H9 (cell line): ENCODE results near the gene CARS1. TPM values are rescaled to one million over a fixed set of nuclear protein-coding genes. Genes with fewer than 3 reads are reported as not detected.

Experiments
- DNase-seq: peaks from one replicate; pipeline ENCODE4 v3.0.0-alpha.2; 2017
- H2AFZ ChIP-seq: one replicate; pipeline ENCODE4 v1.6.1; 2013; ENCODE audit warnings: mild to moderate bottlenecking, low read length, control low read depth, moderate library complexity
- H2AK5ac ChIP-seq: 2 replicates; pipeline ENCODE4 v1.6.1; 2013; ENCODE audit warnings: low read length, control low read depth, mixed read lengths; ENCODE audit not compliant: insufficient read length
- H2BK120ac ChIP-seq: one replicate; pipeline ENCODE4 v1.6.1; 2013; ENCODE audit warnings: low read depth, mild to moderate bottlenecking, low read length, control low read depth, inconsistent platforms; ENCODE audit not compliant: poor library complexity, severe bottlenecking
- H2BK12ac ChIP-seq: 2 replicates; pipeline ENCODE4 v1.6.1; 2013; ENCODE audit warnings: low read length, control low read depth, mixed read lengths, low read depth; ENCODE audit not compliant: insufficient read length
- H2BK15ac ChIP-seq: 2 replicates; pipeline ENCODE4 v1.6.1; 2013; ENCODE audit warnings: low read depth, low read length, control low read depth
- H2BK20ac ChIP-seq: one replicate; pipeline ENCODE4 v1.6.1; 2013; ENCODE audit warnings: low read depth, mild to moderate bottlenecking, low read length, control low read depth, inconsistent platforms; ENCODE audit not compliant: poor library complexity, severe bottlenecking
- H2BK5ac ChIP-seq: 2 replicates; pipeline ENCODE4 v1.6.1; 2013; ENCODE audit warnings: low read length, control low read depth, mixed read lengths; ENCODE audit not compliant: insufficient read length
- H3K14ac ChIP-seq: 2 replicates; pipeline ENCODE4 v1.6.1; 2013; ENCODE audit warnings: low read length, control low read depth; ENCODE audit not compliant: insufficient read depth
- H3K18ac ChIP-seq: 2 replicates; pipeline ENCODE4 v1.6.1; 2013; ENCODE audit warnings: low read depth, mild to moderate bottlenecking, mixed read lengths, low read length, control low read depth; ENCODE audit not compliant: insufficient read length
- H3K23ac ChIP-seq: 2 replicates; pipeline ENCODE4 v1.6.1; 2013; ENCODE audit warnings: low read length, control low read depth, mixed read lengths, low read depth; ENCODE audit not compliant: insufficient read length
- H3K23me2 ChIP-seq: 2 replicates; pipeline ENCODE4 v1.6.1; 2013; ENCODE audit warnings: low read depth, mild to moderate bottlenecking, mixed read lengths, low read length, control low read depth; ENCODE audit not compliant: insufficient read length, poor library complexity, severe bottlenecking
- H3K27ac ChIP-seq: 2 replicates; pipeline ENCODE4 v1.5.1; 2013; ENCODE audit warnings: low read length, control low read depth, mixed read lengths, low read depth; ENCODE audit not compliant: insufficient read length
- H3K27me3 ChIP-seq: 2 replicates; pipeline ENCODE4 v1.6.1; 2013; ENCODE audit warnings: low read length, control low read depth, inconsistent platforms; ENCODE audit not compliant: insufficient read depth
- H3K4ac ChIP-seq: 2 replicates; pipeline ENCODE4 v1.6.1; 2013; ENCODE audit warnings: low read depth, mild to moderate bottlenecking, control low read depth, inconsistent platforms, low read length, moderate library complexity
- H3K4me1 ChIP-seq: 2 replicates; pipeline ENCODE4 v1.6.1; 2013; ENCODE audit warnings: low read length, control low read depth, inconsistent platforms; ENCODE audit not compliant: insufficient read depth
- H3K4me2 ChIP-seq: 2 replicates; pipeline ENCODE4 v1.6.1; 2013; ENCODE audit warnings: low read length, control low read depth, mixed read lengths; ENCODE audit not compliant: insufficient read length, insufficient read depth
- H3K56ac ChIP-seq: 2 replicates; pipeline ENCODE4 v1.6.1; 2013; ENCODE audit warnings: low read depth, mild to moderate bottlenecking, mixed read lengths, low read length, control low read depth; ENCODE audit not compliant: insufficient read length
- H3K79me1 ChIP-seq: 2 replicates; pipeline ENCODE4 v1.6.1; 2013; ENCODE audit warnings: low read depth, mild to moderate bottlenecking, moderate library complexity, low read length, control low read depth, inconsistent platforms; ENCODE audit not compliant: insufficient read depth, poor library complexity, severe bottlenecking
- H3K79me2 ChIP-seq: 2 replicates; pipeline ENCODE4 v1.6.1; 2013; ENCODE audit warnings: low read length, control low read depth, inconsistent platforms; ENCODE audit not compliant: insufficient read depth
- H3K9ac ChIP-seq: 2 replicates; pipeline ENCODE4 v1.6.1; 2013; ENCODE audit warnings: low read length, control low read depth, mixed read lengths; ENCODE audit not compliant: insufficient read length; ENCODE audit errors: extremely low read depth
- H3K9me3 ChIP-seq: one replicate; pipeline ENCODE4 v1.6.1; 2013; ENCODE audit warnings: low read depth, low read length, inconsistent platforms; ENCODE audit not compliant: control insufficient read depth
- H3T11ph ChIP-seq: one replicate; pipeline ENCODE4 v1.6.1; 2013; ENCODE audit warnings: mild to moderate bottlenecking, low read length, control low read depth, inconsistent platforms
- H4K20me1 ChIP-seq: one replicate; pipeline ENCODE4 v1.6.1; 2013; ENCODE audit not compliant: control insufficient read depth, insufficient read length, insufficient read depth
- H4K5ac ChIP-seq: 2 replicates; pipeline ENCODE4 v1.6.1; 2013; ENCODE audit warnings: low read depth, mild to moderate bottlenecking, mixed read lengths, low read length, control low read depth; ENCODE audit not compliant: insufficient read length
- H4K8ac ChIP-seq: replicated peaks from 2 replicates; pipeline ENCODE4 v1.6.1; 2013; ENCODE audit warnings: low read length, control low read depth, mixed read lengths, low read depth; ENCODE audit not compliant: insufficient read length
- H4K91ac ChIP-seq: 2 replicates; pipeline ENCODE4 v1.6.1; 2013; ENCODE audit warnings: low read depth, mild to moderate bottlenecking, moderate library complexity, mixed read lengths, low read length, control low read depth; ENCODE audit not compliant: insufficient read length
- H3K27ac Mint-ChIP-seq, 3 experiments: 2 replicates in 2 of 3; 3 replicates in 1 of 3; pipeline ENCODE4 v1.8.0; 2020 to 2021; ENCODE audit warnings: mixed read lengths in 3 of 3, mild to moderate bottlenecking in 1 of 3, moderate library complexity in 1 of 3
- H3K27me3 Mint-ChIP-seq: 2 replicates; pipeline ENCODE4 v1.8.0; 2021; ENCODE audit warnings: low read depth, mild to moderate bottlenecking, moderate library complexity, mixed read lengths
- H3K36me3 Mint-ChIP-seq, 3 experiments: 2 replicates in 2 of 3; 3 replicates in 1 of 3; pipeline ENCODE4 v1.8.0; 2020 to 2021; ENCODE audit warnings: low read depth in 3 of 3, mixed read lengths in 3 of 3; ENCODE audit not compliant: insufficient read depth in 1 of 3
- H3K4me1 Mint-ChIP-seq, 2 experiments: 2 replicates each; pipeline ENCODE4 v1.8.0; 2020; ENCODE audit warnings: mixed read lengths in 2 of 2
- H3K4me3 Mint-ChIP-seq, 2 experiments: 2 replicates in 1 of 2; 3 replicates in 1 of 2; pipeline ENCODE4 v1.8.0; 2020 to 2021; ENCODE audit warnings: mild to moderate bottlenecking in 2 of 2, mixed read lengths in 2 of 2, moderate library complexity in 1 of 2
- H3K9me3 Mint-ChIP-seq, 2 experiments: 2 replicates in 1 of 2; 3 replicates in 1 of 2; pipeline ENCODE4 v1.8.0; 2020; ENCODE audit warnings: mild to moderate bottlenecking in 2 of 2, mixed read lengths in 2 of 2, moderate library complexity in 1 of 2
- WGBS: extraction: QIAGEN DNeasy Blood & Tissue Kit; methylation state at CpG from one replicate; pipeline ENCODE4 v1.1.7; 2013; ENCODE audit warnings: missing lambda C conversion rate, low lambda C conversion rate, mixed read lengths; ENCODE audit not compliant: insufficient read length; ENCODE audit errors: extremely low coverage; 5-methylcytosine and 5-hydroxymethylcytosine counted together
- total RNA-seq: library from RNA; stranded (reverse); gene quantifications from 2 replicates; pipeline ENCODE4 v1.2.1, GENCODE V29; 2021
- TF ChIP-seq, protein P1 (sequence below): fragments of 200-600 bp; sonication (generic); conservative IDR thresholded peaks from 3 replicates; pipeline ENCODE4 v1.8.0; 2021; ENCODE audit warnings: antibody characterized with exemption, mild to moderate bottlenecking

The CARS1 gene
- total RNA-seq, 1 experiment from 2014 or later: 92.3 TPM

DNA sequence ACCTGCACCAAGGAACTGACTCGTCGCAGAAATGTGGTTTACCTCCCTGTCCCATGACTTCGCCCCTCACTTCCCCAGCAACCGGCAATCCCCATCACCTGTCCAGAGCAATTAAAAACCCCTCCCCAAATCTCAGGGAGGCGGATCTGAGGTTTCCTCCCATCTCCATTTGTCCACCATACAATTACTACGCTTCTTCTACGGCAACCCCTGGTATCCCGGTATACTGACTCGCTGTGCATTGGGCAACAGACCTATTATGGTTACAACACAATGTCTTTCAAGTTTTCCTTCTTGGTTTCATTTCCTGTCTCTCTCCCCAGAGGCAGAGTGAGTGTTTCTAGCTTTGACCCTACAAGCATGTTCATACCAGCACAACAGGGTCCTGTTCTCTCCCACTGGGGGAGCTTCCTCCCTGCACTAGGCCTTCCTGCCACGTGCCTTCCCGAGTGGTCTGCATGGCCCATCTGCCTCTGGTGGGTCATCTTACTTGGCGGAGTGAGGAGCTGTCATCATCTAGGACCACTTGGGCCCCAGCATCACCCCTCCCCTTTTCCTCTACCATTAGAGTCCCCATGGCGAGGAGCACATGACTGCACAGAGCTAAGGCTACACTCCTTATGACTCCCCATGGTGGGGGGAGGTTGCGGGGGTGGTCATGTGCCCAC, 34.8 kb downstream of the CARS1 start:
- TF ChIP-seq, protein P1, sequence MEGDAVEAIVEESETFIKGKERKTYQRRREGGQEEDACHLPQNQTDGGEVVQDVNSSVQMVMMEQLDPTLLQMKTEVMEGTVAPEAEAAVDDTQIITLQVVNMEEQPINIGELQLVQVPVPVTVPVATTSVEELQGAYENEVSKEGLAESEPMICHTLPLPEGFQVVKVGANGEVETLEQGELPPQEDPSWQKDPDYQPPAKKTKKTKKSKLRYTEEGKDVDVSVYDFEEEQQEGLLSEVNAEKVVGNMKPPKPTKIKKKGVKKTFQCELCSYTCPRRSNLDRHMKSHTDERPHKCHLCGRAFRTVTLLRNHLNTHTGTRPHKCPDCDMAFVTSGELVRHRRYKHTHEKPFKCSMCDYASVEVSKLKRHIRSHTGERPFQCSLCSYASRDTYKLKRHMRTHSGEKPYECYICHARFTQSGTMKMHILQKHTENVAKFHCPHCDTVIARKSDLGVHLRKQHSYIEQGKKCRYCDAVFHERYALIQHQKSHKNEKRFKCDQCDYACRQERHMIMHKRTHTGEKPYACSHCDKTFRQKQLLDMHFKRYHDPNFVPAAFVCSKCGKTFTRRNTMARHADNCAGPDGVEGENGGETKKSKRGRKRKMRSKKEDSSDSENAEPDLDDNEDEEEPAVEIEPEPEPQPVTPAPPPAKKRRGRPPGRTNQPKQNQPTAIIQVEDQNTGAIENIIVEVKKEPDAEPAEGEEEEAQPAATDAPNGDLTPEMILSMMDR: no peak
- Histone ChIP-seq H3K56ac (no peak overlapping the region), H3K18ac (no peak overlapping the region), H2BK120ac (no peak overlapping the region), H3K27ac (no peak overlapping the region), H2BK20ac (no peak overlapping the region), H4K20me1 (no peaks in the 10 kb centered on the region), H2AFZ (no peak overlapping the region), H3K23ac (no peak overlapping the region), H2BK12ac (no peak overlapping the region), H4K5ac (no peak overlapping the region), H3K4ac (no peak overlapping the region), H3K4me2 (no peak overlapping the region), H3K79me1 (no peaks in the 10 kb centered on the region), H3T11ph (no peak overlapping the region), H3K4me1 (no peaks in the 10 kb centered on the region), H4K8ac (no peak overlapping the region), H3K27me3 (no peaks in the 10 kb centered on the region), H3K79me2 (no peaks in the 10 kb centered on the region), H3K23me2 (no peaks in the 10 kb centered on the region), H3K9me3 (no peaks in the 10 kb centered on the region), H4K91ac (no peak overlapping the region), H3K14ac (no peak overlapping the region), H2AK5ac (no peak overlapping the region), H2BK15ac (no peak overlapping the region), H2BK5ac (no peak overlapping the region), H3K9ac (no peak overlapping the region)
- Mint-ChIP-seq H3K4me3 (no peak overlapping the region), H3K36me3 (peaks cover 41 to 73% (median 59%) of the 10 kb centered on the region in 3 experiments), H3K9me3 (no peaks in the 10 kb centered on the region), H3K27me3 (no peaks in the 10 kb centered on the region), H3K4me1 (0 out of 4 replicates have a peak, but pooled peaks cover 0 to 6% of the 10 kb centered on the region in 2 experiments), H3K27ac (peak overlapping the region; percentile 25 to 83 (median 36); a peak in 6 of 7 replicates)
- DNase-seq: no peak
- WGBS: no CpG with 5 or more reads among the region's 14 CpGs
